ENCODE data around the gene ADCY3. TPM values are rescaled to one million over a fixed set of nuclear protein-coding genes. Genes with fewer than 3 reads are reported as not detected.

The ADCY3 gene
- total and polyA plus RNA-seq, 8 donors: 5.2 to 339 (median 24.2) TPM

- Histone ChIP-seq H3K27me3 (no peaks in the 10 kb centered on the region), H3K4me1 (no peaks in the 10 kb centered on the region), H3K4me3 (no peak overlapping the region), H3K9me3 (peaks cover 0 to 32% (median 9%) of the 10 kb centered on the region in 4 donors), H3K27ac (no peak overlapping the region), H3K36me3 (peaks cover 0 to 8% (median 3%) of the 10 kb centered on the region in 4 donors)
- DNase-seq: no peak
- intact Hi-C loops (cut with DNase I; ENCODE audit: low total_unique reads): no loop called here
- 92 to 100% (median 96%) methylated on average over 2 of the region's 2 CpGs for WGBS, 5 donors
- TF ChIP-seq POLR2A (IDR thresholded peaks at IDR 0.05): no peak
These were observed 27.1 kb downstream of the ADCY3 start for GRCh38 chr2:24892928-24893327.

DNA sequence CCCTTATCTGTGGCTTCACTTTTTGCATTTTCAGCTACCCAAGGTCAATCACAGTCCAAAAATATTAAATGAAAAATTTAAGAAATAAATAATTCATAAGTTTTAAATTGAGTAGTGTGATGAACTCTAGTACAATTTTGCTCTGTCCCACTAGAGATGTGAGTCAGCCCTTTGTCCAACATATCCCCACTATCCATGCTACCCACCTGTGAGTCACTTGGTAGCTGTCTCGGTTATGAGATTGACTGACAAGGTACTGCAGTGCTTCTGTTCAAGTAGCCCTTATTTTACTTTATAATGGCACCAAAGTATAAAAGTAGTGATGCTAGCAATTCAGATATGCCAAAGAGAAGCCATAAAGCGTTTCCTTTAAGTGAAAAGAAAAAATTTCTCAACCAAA is 28.8 kb downstream of the ADCY3 start:
- no peaks in the 10 kb centered on the region for H3K27me3 ChIP-seq
- intact Hi-C loops (cut with DNase I; ENCODE audit: low total_unique reads): no loop called here
- H3K9me3 ChIP-seq: peaks cover 0 to 32% (median 9%) of the 10 kb centered on the region in 4 donors
- WGBS, 5 donors: 95 to 98% (median 96%) methylated on average over 2 of the region's 2 CpGs
- no peak overlapping the region for H3K4me3 ChIP-seq
- no peaks in the 10 kb centered on the region for H3K36me3 ChIP-seq
- no peak for DNase-seq
- no peak for TF ChIP-seq POLR2A (IDR thresholded peaks at IDR 0.05)
- H3K4me1 ChIP-seq: peaks cover 0 to 6% (median under 1%) of the 10 kb centered on the region in 4 donors
- no peak overlapping the region for H3K27ac ChIP-seq

GRCh38 chr2:24889221-24889620 is 30.8 kb downstream of the ADCY3 start:
- Histone ChIP-seq H3K27ac (no peak overlapping the region), H3K27me3 (no peaks in the 10 kb centered on the region), H3K4me1 (peaks cover 0 to 10% (median 5%) of the 10 kb centered on the region in 4 donors), H3K4me3 (no peak overlapping the region), H3K9me3 (peaks cover 0 to 12% (median 1%) of the 10 kb centered on the region in 4 donors), H3K36me3 (no peaks in the 10 kb centered on the region)
- DNase-seq: no peak
- no peak for TF ChIP-seq POLR2AphosphoS5 (IDR thresholded peaks at IDR 0.05)
- TF ChIP-seq POLR2A (IDR thresholded peaks at IDR 0.05): no peak
- TF ChIP-seq CTCF (IDR thresholded peaks at IDR 0.05): no peak
- TF ChIP-seq EP300 (IDR thresholded peaks at IDR 0.05): no peak
- WGBS, 5 donors: 97 to 98% (median 97%) methylated on average over 5 of the region's 5 CpGs
- intact Hi-C loops (cut with DNase I; ENCODE audit: low total_unique reads): no loop called here

GRCh38 chr2:24888177-24888576 is 31.9 kb downstream of the ADCY3 start:
- WGBS, 5 donors: 93 to 98% (median 96%) methylated on average over 6 of the region's 6 CpGs
- no peak for DNase-seq
- H3K27ac ChIP-seq: no peak overlapping the region
- H3K4me3 ChIP-seq: no peak overlapping the region
- peaks cover 0 to 16% (median 9%) of the 10 kb centered on the region in 4 donors for H3K4me1 ChIP-seq
- no peaks in the 10 kb centered on the region for H3K36me3 ChIP-seq
- peaks cover 0 to 9% (median 0%) of the 10 kb centered on the region in 4 donors for H3K9me3 ChIP-seq
- intact Hi-C loops (cut with DNase I; ENCODE audit: low total_unique reads): no loop called here
- TF ChIP-seq EP300 (IDR thresholded peaks at IDR 0.05) (no peak), POLR2AphosphoS5 (IDR thresholded peaks at IDR 0.05) (no peak), CTCF (IDR thresholded peaks at IDR 0.05) (no peak), POLR2A (IDR thresholded peaks at IDR 0.05) (no peak)
- no peaks in the 10 kb centered on the region for H3K27me3 ChIP-seq

DNA sequence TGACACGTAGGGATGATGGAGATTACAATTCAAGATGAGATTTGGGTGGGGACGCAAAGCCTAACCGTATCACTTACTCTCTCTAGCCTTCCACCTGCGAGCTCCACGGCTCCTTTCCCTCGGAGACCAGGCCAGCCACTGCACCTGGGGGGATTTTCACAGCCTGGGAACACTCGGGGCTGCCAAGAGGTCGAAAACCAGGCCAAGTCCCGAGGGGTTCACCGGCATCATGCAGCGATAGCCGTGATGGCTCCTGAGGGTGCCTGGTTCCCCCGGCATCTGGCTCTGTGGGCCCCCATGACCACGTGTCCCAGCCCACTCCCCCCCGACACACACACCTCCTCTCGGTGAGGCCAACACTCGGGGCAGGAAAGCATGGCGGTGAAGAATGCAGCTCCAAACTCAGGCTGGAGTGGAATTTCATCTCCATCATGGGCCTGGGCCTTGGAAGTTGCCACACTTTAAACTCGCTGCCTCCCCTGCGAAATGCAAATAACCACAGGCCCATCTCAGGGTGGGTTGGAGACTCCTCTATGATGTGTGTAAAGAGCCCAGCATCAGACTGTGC is 32.6 kb downstream of the ADCY3 start:
- no peaks in the 10 kb centered on the region for H3K36me3 ChIP-seq
- peaks cover 0 to 9% (median 0%) of the 10 kb centered on the region in 4 donors for H3K9me3 ChIP-seq
- no peak overlapping the region for H3K4me3 ChIP-seq
- TF ChIP-seq POLR2AphosphoS5 (IDR thresholded peaks at IDR 0.05): no peak
- no peak for TF ChIP-seq POLR2A (IDR thresholded peaks at IDR 0.05)
- peaks cover 0 to 16% (median 9%) of the 10 kb centered on the region in 4 donors for H3K4me1 ChIP-seq
- peak overlapping the region in 2 of 5 donors; percentile 15 to 46 for H3K27ac ChIP-seq
- 87 to 94% (median 92%) methylated on average over 17 to 20 of the region's 20 CpGs for WGBS, 5 donors
- DNase-seq: no peak
- intact Hi-C loops (cut with DNase I; ENCODE audit: low total_unique reads): no loop called here
- no peaks in the 10 kb centered on the region for H3K27me3 ChIP-seq

DNA sequence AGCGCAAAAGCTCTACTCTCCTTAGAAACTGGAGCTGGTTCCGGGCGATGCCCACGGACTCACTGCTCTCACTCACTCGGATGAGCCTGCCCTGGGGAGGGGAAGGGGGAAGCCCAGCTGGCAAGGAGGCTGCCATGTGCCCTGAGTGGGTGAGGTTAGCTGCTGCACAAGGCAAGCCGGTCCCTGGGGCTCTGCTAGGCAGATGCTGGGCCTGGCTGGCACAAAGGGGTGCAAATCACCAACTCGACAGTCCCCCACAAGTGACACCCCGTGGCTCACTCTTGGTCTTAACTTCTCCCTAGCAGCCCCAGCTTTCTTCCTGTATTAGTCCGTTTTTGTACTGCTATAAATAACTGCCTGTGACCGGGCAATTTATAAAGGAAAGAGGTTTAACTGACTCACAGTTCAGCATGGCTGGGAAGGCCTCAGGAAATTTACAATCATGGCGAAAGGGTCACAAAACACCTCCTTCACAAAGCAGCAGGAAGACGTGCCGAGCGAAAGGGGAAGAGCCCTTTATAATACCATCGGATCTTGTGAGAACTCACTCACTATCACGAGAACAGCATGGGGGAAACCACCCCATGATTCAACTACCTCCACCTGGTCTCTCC is 33.2 kb downstream of the ADCY3 start:
- Histone ChIP-seq H3K36me3 (no peaks in the 10 kb centered on the region), H3K27me3 (no peaks in the 10 kb centered on the region), H3K9me3 (peaks cover 0 to 3% (median 0%) of the 10 kb centered on the region in 4 donors), H3K27ac (peak overlapping the region in 4 of 5 donors; percentile 10 to 53 (median 44)), H3K4me1 (peaks cover 0 to 16% (median 9%) of the 10 kb centered on the region in 4 donors), H3K4me3 (no peak overlapping the region)
- no peak for TF ChIP-seq EP300 (IDR thresholded peaks at IDR 0.05)
- no peak for TF ChIP-seq POLR2AphosphoS5 (IDR thresholded peaks at IDR 0.05)
- no peak for DNase-seq
- WGBS, 5 donors: 64 to 74% (median 70%) methylated on average over 15 to 16 of the region's 16 CpGs
- intact Hi-C loops (cut with DNase I; ENCODE audit: low total_unique reads): no loop called here
